AG04450 (cell line): ENCODE results near the gene PRDX6. TPM values are rescaled to one million over a fixed set of nuclear protein-coding genes. Genes with fewer than 3 reads are reported as not detected.

Source experiments
- CTCF ChIA-PET: fragments of 300-600, 350-600 bp; formaldehyde crosslinking; extraction: SDS; loops from one replicate; lab custom pipeline; 2022; ENCODE audit warnings: antibody characterized with exemption, inconsistent platforms; lab: Charles Lee
- POLR2A ChIA-PET: fragments of 350-600 bp; formaldehyde crosslinking; extraction: SDS; loops from one replicate; lab custom pipeline; 2021; ENCODE audit warnings: antibody characterized with exemption, inconsistent platforms; lab: Yijun Ruan, JAX
- DNase-seq: peaks from one replicate; pipeline ENCODE4 v3.0.0-alpha.2; 2011; ENCODE audit warnings: low read depth, low spot score
- H3K27ac ChIP-seq: one replicate; pipeline ENCODE4 v1.5.1; 2012; ENCODE audit warnings: low read depth, low read length, control low read depth
- H3K27me3 ChIP-seq: one replicate; pipeline ENCODE4 v1.6.0; 2012; ENCODE audit warnings: low read length; ENCODE audit not compliant: control insufficient read depth, insufficient read depth
- H3K4me3 ChIP-seq: 2 replicates; pipeline ENCODE4 v1.5.1; 2011; ENCODE audit warnings: mild to moderate bottlenecking, low read depth, low read length, control low read depth
- H3K9me3 ChIP-seq: 2 replicates; pipeline ENCODE4 v1.5.1; 2012; ENCODE audit warnings: low read length; ENCODE audit not compliant: control insufficient read depth, insufficient read depth
- CTCF ChIP-seq: IDR thresholded peaks from 2 replicates; pipeline ENCODE4 v1.5.1; 2011; ENCODE audit warnings: low read depth, low read length, control low read depth, inconsistent platforms
- polyA plus RNA-seq: library from polyadenylated mRNA; depleted of rRNA; stranded (reverse); fragments of >200 nt; gene quantifications from 2 replicates; pipeline ENCODE4 v1.2.3, GENCODE V29; 2011

The PRDX6 gene
- polyA plus RNA-seq, 1 experiment: 545 TPM

GRCh38 chr1:173502104-173502503 lies 25.0 kb downstream of the PRDX6 start:
- CTCF ChIA-PET: interaction anchor here (0.6 kb wide), 1 partner anchor 965 kb away, joined by 3 read pairs; no protein-coding TSS in a partner anchor

GRCh38 chr1:173503391-173503790 lies 26.3 kb downstream of the PRDX6 start:
- POLR2A ChIA-PET: no interaction called here
- no peak for TF ChIP-seq CTCF
- CTCF ChIA-PET: no interaction called here
- H3K27me3 ChIP-seq: no peaks in the 10 kb centered on the region
- H3K4me3 ChIP-seq: no peak overlapping the region
- no peaks in the 10 kb centered on the region for H3K9me3 ChIP-seq
- DNase-seq: peak; percentile 32
- H3K27ac ChIP-seq: no peak overlapping the region

More at GRCh38 chr1:173502104-173502503, 25.0 kb downstream of the PRDX6 start:
- POLR2A ChIA-PET: no interaction called here
- H3K27me3 ChIP-seq: no peaks in the 10 kb centered on the region
- no peak overlapping the region for H3K4me3 ChIP-seq
- no peak overlapping the region for H3K27ac ChIP-seq
- DNase-seq: no peak
- no peak for TF ChIP-seq CTCF
- H3K9me3 ChIP-seq: no peaks in the 10 kb centered on the region

GRCh38 chr1:173504268-173504667 lies 27.1 kb downstream of the PRDX6 start:
- POLR2A ChIA-PET: interaction anchor here (0.6 kb wide), 1 partner anchor 995 kb away, joined by 3 read pairs; no protein-coding TSS in a partner anchor

DNA sequence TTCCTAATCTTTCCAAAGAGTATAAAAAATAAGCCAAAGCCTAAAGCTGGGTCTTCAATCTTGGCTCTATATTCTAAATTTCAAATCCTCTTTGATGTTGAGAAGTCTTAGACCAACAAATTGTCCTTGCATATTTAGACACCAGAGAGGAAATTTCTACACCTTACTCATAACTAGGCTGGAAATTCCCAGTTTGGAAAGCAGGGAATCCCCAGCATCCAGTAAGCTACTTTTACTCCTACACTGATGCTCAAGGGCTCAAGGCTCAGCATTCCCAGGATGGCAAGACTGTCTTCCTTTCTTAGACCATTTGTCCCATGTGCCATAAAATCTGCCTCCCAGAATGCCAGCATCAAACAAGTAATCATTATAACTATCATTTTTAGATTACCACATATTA lies 28.3 kb downstream of the PRDX6 start:
- Histone ChIP-seq H3K27me3 (no peaks in the 10 kb centered on the region), H3K9me3 (no peaks in the 10 kb centered on the region), H3K27ac (no peak overlapping the region), H3K4me3 (no peak overlapping the region)
- CTCF ChIA-PET: interaction anchor here (0.9 kb wide), 1 partner anchor 76 kb away, joined by 3 read pairs; no protein-coding TSS in a partner anchor
- POLR2A ChIA-PET: no interaction called here
- no peak for TF ChIP-seq CTCF
- no peak for DNase-seq

More at GRCh38 chr1:173504268-173504667, 27.1 kb downstream of the PRDX6 start:
- CTCF ChIA-PET: no interaction called here
- Histone ChIP-seq H3K9me3 (no peaks in the 10 kb centered on the region), H3K4me3 (no peak overlapping the region), H3K27ac (no peak overlapping the region), H3K27me3 (no peaks in the 10 kb centered on the region)
- DNase-seq: no peak
- TF ChIP-seq CTCF: no peak

DNA sequence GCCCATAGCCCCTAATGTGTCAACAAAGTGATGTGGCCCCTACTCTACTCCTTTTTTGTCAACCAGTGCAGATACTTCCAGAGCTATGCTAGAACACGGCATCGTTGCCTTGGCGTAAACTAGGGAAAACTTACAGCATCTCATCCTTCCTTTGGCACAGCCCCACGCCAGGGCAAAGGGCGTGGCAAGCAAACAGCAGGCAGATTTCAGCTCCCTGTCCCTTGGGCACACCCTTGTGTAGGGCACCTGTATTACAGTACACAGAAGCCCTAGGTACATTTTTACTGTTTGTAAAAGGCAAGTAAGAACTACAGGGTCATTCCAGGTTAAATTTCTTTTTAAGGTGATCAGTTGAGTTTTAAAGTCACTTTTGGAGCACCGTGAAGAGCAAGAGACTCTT lies 29.3 kb downstream of the PRDX6 start:
- H3K27ac ChIP-seq: no peak overlapping the region
- POLR2A ChIA-PET: no interaction called here
- CTCF ChIA-PET: interaction anchor here (1.3 kb wide), 1 partner anchor 75 kb away, joined by 3 read pairs; no protein-coding TSS in a partner anchor
- H3K4me3 ChIP-seq: no peak overlapping the region
- DNase-seq: no peak
- no peak for TF ChIP-seq CTCF
- no peaks in the 10 kb centered on the region for H3K9me3 ChIP-seq
- no peaks in the 10 kb centered on the region for H3K27me3 ChIP-seq
